Smooth muscle cell (in vitro differentiated cells): Measurements from ENCODE around the gene UBE3D. TPM values are rescaled to one million over a fixed set of nuclear protein-coding genes. Genes with fewer than 3 reads are reported as not detected.

Experiments used
- DNase-seq: peaks from one replicate; lab custom pipeline; 2025; ENCODE audit not compliant: unreplicated experiment; lab: John Stamatoyannopoulos, UW
- H2AFZ ChIP-seq: fragments of 200-600 bp; sonication (generic); 2 replicates; pipeline ENCODE4 v1.6.0; 2016; ENCODE audit warnings: antibody characterized with exemption, low read depth, mild to moderate bottlenecking
- H3F3A ChIP-seq: fragments of 200-600 bp; sonication (generic); 2 replicates; pipeline ENCODE4 v1.6.0; 2017; ENCODE audit warnings: antibody characterized with exemption, low read depth
- H3K27ac ChIP-seq: fragments of 200-600 bp; sonication (generic); 2 replicates; pipeline ENCODE4 v1.5.1; 2016; ENCODE audit warnings: low read depth, mild to moderate bottlenecking
- H3K27me3 ChIP-seq: fragments of 200-600 bp; sonication (generic); 2 replicates; pipeline ENCODE4 v1.6.1; 2016; ENCODE audit warnings: low read depth, mild to moderate bottlenecking
- H3K36me3 ChIP-seq: fragments of 200-600 bp; sonication (generic); 2 replicates; pipeline ENCODE4 v1.5.1; 2016; ENCODE audit warnings: low read depth
- H3K4me1 ChIP-seq: fragments of 200-600 bp; sonication (generic); 2 replicates; pipeline ENCODE4 v1.5.1; 2016; ENCODE audit warnings: low read depth
- H3K4me2 ChIP-seq: fragments of 200-600 bp; sonication (generic); 2 replicates; pipeline ENCODE4 v1.6.0; 2016; ENCODE audit warnings: mild to moderate bottlenecking
- H3K4me3 ChIP-seq: fragments of 200-600 bp; sonication (generic); 2 replicates; pipeline ENCODE4 v1.5.1; 2016; ENCODE audit warnings: mild to moderate bottlenecking
- H3K79me2 ChIP-seq: fragments of 200-600 bp; sonication (generic); 2 replicates; pipeline ENCODE4 v1.6.0; 2016; ENCODE audit warnings: low read depth, mild to moderate bottlenecking
- H3K9ac ChIP-seq: fragments of 200-600 bp; sonication (generic); 2 replicates; pipeline ENCODE4 v1.6.0; 2016; ENCODE audit warnings: low read depth
- H3K9me3 ChIP-seq: fragments of 200-600 bp; sonication (generic); replicated peaks from 2 replicates; pipeline ENCODE4 v1.5.1; 2016; ENCODE audit warnings: low read depth
- H4K20me1 ChIP-seq: fragments of 200-600 bp; sonication (generic); 2 replicates; pipeline ENCODE4 v1.6.0; 2016; ENCODE audit warnings: low read depth
- CTCF ChIP-seq: fragments of 200-600 bp; sonication (generic); IDR thresholded peaks from 2 replicates; pipeline ENCODE4 v1.5.1; 2017; ENCODE audit warnings: borderline replicate concordance, mild to moderate bottlenecking, antibody characterized with exemption; ENCODE audit not compliant: insufficient read depth, poor library complexity, severe bottlenecking
- WGBS: methylation state at CpG from one replicate; pipeline ENCODE4 v1.1.7; 2016; ENCODE audit warnings: low lambda C conversion rate; 5-methylcytosine and 5-hydroxymethylcytosine counted together
- polyA plus RNA-seq: library from polyadenylated mRNA; unstranded; fragments of >200 nt; fragmentation: Nextera tagmentation; extraction: Ambion mirVana; gene quantifications from 2 replicates; pipeline ENCODE4 v1.2.1, GENCODE V29; 2016
- total RNA-seq: library from RNA; depleted of rRNA; stranded (reverse); fragments of >200 nt; gene quantifications from 2 replicates; pipeline ENCODE4 v1.2.3, GENCODE V29; 2014

The UBE3D gene
- total and polyA plus RNA-seq, 2 experiments from 2014 or later, result 2.1 to 6.1 TPM

GRCh38 chr6:82958551-82958950 is 107.1 kb downstream of the UBE3D start:
- Histone ChIP-seq H3K79me2 (no peaks in the 10 kb centered on the region), H3K9me3 (no peaks in the 10 kb centered on the region), H3K27me3 (no peaks in the 10 kb centered on the region), H3K4me1 (peaks cover 42% of the 10 kb centered on the region), H3K27ac (peak overlapping the region; percentile 95), H3K4me2 (peak overlapping the region; percentile 74), H3K4me3 (no peak overlapping the region), H3K36me3 (no peaks in the 10 kb centered on the region), H2AFZ (peak overlapping the region; percentile 46), H4K20me1 (no peaks in the 10 kb centered on the region), H3F3A (peaks cover 11% of the 10 kb centered on the region), H3K9ac (no peak overlapping the region)
- DNase-seq, result no peak
- WGBS, result 82% methylated on average over 1 of the region's 1 CpG
- no peak for TF ChIP-seq CTCF

- Histone ChIP-seq H2AFZ (peak overlapping the region; percentile 75), H3K4me3 (no peak overlapping the region)
- WGBS, result 85% methylated on average over 2 of the region's 2 CpGs
Observed at GRCh38 chr6:82957868-82958245, 107.8 kb downstream of the UBE3D start.

GRCh38 chr6:82957171-82957867 is 108.3 kb downstream of the UBE3D start:
- Histone ChIP-seq H3K36me3 (no peaks in the 10 kb centered on the region), H3K27me3 (no peaks in the 10 kb centered on the region), H3K9ac (peak overlapping the region; percentile 80), H2AFZ (peak overlapping the region; percentile 75), H3K79me2 (no peaks in the 10 kb centered on the region), H3K4me2 (peak overlapping the region; percentile 74), H3K9me3 (no peaks in the 10 kb centered on the region), H4K20me1 (no peaks in the 10 kb centered on the region), H3K4me3 (no peak overlapping the region), H3K27ac (peak overlapping the region; percentile 95), H3F3A (peaks cover 11% of the 10 kb centered on the region), H3K4me1 (peaks cover 42% of the 10 kb centered on the region)
- 50% methylated on average over 9 of the region's 9 CpGs for whole genome bisulfite sequencing
- no peak for TF ChIP-seq CTCF
- DNase-seq, result no peak

More at GRCh38 chr6:82957868-82958245, 107.8 kb downstream of the UBE3D start:
- no peaks in the 10 kb centered on the region for H4K20me1 ChIP-seq
- H3F3A ChIP-seq, result peaks cover 11% of the 10 kb centered on the region
- H3K27ac ChIP-seq, result peak overlapping the region; percentile 95
- H3K9me3 ChIP-seq, result no peaks in the 10 kb centered on the region
- H3K36me3 ChIP-seq, result no peaks in the 10 kb centered on the region
- no peaks in the 10 kb centered on the region for H3K79me2 ChIP-seq
- peak overlapping the region; percentile 74 for H3K4me2 ChIP-seq
- no peaks in the 10 kb centered on the region for H3K27me3 ChIP-seq
- H3K4me1 ChIP-seq, result peaks cover 42% of the 10 kb centered on the region
- no peak for TF ChIP-seq CTCF
- peak overlapping the region; percentile 80 for H3K9ac ChIP-seq
- DNase-seq, result no peak

GRCh38 chr6:82955841-82956240 is 109.8 kb downstream of the UBE3D start:
- no peaks in the 10 kb centered on the region for H3K79me2 ChIP-seq
- H2AFZ ChIP-seq, result peak overlapping the region; percentile 36
- peaks cover 11% of the 10 kb centered on the region for H3F3A ChIP-seq
- peak overlapping the region; percentile 95 for H3K27ac ChIP-seq
- WGBS, result 3% methylated on average over 1 of the region's 1 CpG
- peak overlapping the region; percentile 69 for H3K9ac ChIP-seq
- H3K9me3 ChIP-seq, result no peaks in the 10 kb centered on the region
- TF ChIP-seq CTCF, result no peak
- no peaks in the 10 kb centered on the region for H3K36me3 ChIP-seq
- H3K27me3 ChIP-seq, result no peaks in the 10 kb centered on the region
- peaks cover 42% of the 10 kb centered on the region for H3K4me1 ChIP-seq
- DNase-seq, result no peak
- peak overlapping the region; percentile 72 for H3K4me2 ChIP-seq
- no peak overlapping the region for H3K4me3 ChIP-seq
- H4K20me1 ChIP-seq, result no peaks in the 10 kb centered on the region
